ENCODE data around the gene MKS1.

MKS1 gene

GRCh38 chr17:58244963-58245362 is 25.9 kb upstream of the MKS1 start:
- DNase-seq (ENCODE audit: low spot score) = no peak

DNA sequence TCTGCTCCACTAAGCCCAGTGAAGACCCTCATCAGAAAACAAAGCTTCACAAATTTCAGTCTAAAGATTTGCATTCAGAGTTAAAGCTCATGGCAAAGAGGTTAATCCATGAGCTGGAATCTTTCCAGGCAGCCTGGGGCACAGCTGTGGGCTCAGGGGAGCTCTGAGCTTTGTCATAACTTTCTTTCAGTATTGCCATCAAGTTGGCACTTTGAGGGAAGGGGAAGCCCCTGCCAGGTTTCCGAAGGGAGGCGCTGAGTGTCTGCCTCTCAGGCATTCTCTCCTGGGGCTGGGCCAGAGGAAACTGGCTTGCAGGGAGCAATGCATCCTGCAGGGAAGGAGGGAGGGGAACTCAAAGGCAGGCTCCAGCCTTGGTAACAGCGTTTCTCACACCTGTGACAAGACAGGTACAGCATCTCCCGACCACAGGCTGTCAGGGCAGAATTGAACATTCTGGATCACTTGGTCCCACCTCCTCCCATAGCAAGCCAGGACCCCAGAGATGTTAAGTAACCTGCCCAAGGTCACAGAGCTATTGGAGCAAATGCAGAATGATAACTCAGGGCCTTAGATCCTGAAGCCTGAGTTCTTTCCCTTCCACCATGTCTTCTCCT is 23.2 kb upstream of the MKS1 start:
- DNase-seq (ENCODE audit: low spot score) = peak; percentile 70

DNA sequence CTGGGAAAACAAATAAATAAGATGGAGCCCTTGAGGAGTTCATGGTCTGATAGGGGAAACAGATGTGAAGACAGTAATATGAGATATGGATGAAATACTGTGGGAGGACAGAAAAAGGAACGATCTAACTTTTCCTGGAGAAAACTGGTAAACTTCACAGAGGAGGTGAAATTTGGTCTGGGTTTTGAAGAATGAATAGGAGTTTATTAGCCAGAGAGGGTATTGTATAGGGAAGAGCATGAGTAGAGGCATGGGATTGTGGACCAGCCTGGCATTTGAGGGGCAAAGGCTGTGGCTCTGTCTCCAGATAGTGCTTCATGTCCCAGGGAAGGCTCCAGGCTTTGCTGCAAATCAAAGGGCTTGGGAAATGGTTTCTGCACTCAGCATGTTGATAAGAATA is 20.9 kb upstream of the MKS1 start:
- no peak for DNase-seq (ENCODE audit: low spot score)

- DNase-seq (ENCODE audit: low spot score) = no peak
Measured at GRCh38 chr17:58238147-58238634, 19.1 kb upstream of the MKS1 start, which contains the start of gene LPO. LPO (plus strand) TSS chr17:58238584; CDS start chr17:58242980, 4,396 bp downstream.

DNA sequence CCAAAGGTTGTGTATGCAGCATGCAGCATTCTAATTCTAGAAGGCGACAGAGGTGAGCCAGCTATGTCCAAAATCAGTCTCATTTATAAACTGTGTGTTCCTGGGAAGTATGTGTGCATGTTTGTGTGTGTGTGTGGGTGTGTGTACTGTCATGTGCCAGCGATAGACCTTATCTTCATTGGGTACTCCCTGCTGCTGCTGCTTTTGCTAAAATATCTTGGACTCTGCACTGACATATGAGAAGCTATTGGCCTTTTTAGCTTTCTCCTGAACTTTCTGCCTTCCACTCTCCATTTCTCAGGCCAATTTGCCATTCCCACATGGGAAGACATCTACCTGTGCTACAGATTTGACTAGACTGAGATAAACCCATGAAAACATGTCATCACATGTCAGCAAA is 17.3 kb upstream of the MKS1 start:
- DNase-seq (ENCODE audit: low spot score) = no peak

DNA sequence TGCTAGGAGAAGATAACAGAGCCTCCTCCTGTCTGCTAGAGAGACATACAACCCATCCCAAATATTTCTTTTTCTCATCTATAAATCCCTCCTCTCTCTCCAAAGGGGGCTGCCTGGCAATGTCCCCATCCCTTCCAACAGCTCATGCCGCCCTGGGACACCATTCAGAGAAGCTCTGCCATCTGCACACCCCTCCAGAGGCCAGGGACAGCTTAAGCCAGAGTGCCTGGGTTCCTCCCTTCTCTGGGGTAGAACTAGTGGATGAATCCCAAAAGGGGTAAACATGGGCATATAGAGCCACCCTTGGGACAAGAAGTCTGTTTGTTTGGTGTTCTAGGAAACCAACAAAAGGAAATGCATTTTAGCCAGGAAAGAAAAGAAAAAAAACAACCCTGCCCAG is 16.8 kb upstream of the MKS1 start:
- no peak for DNase-seq (ENCODE audit: low spot score)

- no peak for DNase-seq (ENCODE audit: low spot score)
Measured at GRCh38 chr17:58234512-58234911, 15.5 kb upstream of the MKS1 start.

DNA sequence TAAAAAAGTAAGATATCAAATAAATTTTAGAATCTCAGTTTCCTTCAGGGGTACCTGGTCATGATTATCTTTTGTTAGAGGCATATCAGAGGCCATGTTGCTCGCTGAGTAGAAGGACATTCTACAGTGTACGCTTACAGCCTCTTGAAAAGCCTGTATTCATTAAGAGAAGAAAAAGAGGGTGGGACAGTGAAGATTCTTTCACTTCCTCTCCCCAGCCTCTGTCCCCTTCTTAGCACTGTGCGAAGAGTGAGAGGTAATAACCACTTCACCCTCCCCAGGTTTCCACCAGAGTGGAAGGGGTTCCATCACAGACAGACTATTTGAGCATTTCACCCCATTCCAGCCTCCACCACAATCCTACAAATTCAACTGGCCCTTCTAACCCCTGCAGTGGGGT is 14.5 kb upstream of the MKS1 start:
- DNase-seq (ENCODE audit: low spot score) = no peak

DNA sequence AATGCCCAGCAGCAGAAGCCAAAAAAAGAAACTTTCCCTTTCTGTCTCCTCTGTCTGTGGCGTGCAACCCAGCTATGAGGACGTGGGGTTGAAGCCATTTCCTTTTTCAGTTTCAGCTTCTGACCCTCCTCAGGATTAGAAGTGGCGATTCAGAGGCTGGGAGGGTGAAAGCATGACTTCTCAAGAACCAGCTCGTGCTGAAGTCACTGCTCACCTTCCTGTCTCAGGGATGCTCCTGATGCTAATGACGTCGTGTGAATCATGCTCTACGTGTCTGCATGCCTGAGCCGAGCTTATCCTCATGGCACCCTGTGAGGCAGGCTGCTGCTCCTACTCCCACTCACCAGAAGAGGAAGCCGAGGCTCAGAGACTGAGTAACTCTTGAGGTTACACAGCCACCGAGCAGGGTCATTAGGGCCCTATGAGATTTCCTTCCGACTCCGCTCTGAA is 13.7 kb upstream of the MKS1 start:
- DNase-seq (ENCODE audit: low spot score) = peak; percentile 25

DNA sequence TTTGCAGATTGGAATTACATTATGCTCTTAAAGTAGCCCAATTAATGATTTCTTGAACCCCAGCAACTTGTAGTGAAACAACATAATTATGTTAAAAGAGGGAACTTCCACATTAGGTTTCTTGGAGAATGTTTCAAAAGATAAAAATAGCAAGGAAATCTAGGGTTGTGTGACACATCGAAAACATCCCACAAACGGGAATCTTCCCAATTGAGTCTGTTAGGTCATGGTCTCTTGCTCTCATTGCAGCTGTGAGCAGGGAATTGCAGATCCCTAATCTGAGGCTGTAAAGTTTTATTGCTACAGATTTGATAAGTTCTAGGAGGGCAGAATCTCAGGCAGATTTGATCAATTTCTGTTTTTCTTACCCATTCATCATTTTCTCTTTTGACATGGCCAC is 12.6 kb upstream of the MKS1 start:
- DNase-seq (ENCODE audit: low spot score) = no peak

GRCh38 chr17:58229881-58230280 is 10.8 kb upstream of the MKS1 start:
- DNase-seq (ENCODE audit: low spot score) = no peak

GRCh38 chr17:58229384-58229783 is 10.3 kb upstream of the MKS1 start:
- DNase-seq (ENCODE audit: low spot score) = no peak

- DNase-seq (ENCODE audit: low spot score) = no peak
Measured at GRCh38 chr17:58228679-58229078, 9.6 kb upstream of the MKS1 start.

DNA sequence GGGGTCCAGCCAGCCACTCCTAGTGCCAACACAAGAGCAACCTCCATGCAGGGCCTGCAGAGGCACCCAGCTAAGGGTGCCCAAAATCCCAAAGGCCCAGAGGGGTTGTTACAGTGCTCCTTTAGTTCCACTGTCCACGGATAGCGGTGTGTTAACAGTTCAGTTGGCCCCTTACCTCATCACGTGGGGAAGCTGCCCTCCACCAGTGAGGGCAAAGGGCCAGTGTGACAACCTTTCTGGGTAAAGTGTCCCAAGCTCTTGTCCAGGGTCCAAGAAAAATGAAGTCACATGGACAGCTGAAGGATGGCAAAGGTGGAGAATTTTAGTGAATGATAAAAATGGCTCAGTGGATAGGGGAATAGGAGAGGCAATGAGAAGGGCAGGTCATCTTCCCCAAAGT is 8.7 kb upstream of the MKS1 start:
- DNase-seq (ENCODE audit: low spot score) = no peak

GRCh38 chr17:58224315-58224714 is 5.3 kb upstream of the MKS1 start:
- DNase-seq (ENCODE audit: low spot score) = no peak

GRCh38 chr17:58219789-58220183 is 731 bp upstream of the MKS1 start:
- no peak for DNase-seq (ENCODE audit: low spot score)

DNA sequence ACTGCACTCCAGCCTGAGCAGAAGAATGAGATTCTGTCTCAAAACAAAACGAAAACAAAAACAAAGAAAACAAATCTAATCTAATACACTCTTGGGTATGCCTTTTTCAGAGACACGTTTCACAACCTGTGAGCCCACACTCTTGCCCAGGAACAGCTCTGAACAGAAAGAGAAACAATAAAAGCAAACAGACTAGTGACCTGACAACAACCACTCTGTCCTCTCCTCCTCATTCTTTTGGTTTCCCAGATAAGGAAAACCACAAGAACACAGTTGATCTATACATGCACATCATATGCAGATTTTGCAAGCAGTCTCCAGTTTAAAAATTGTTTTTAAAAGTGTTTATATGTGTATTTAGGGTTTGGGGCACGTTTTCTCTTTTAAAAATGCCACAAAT is 1.3 kb downstream of the MKS1 start:
- no peak for DNase-seq (ENCODE audit: low spot score)

GRCh38 chr17:58215685-58216084 is 3.4 kb downstream of the MKS1 start:
- DNase-seq (ENCODE audit: low spot score) = no peak

DNA sequence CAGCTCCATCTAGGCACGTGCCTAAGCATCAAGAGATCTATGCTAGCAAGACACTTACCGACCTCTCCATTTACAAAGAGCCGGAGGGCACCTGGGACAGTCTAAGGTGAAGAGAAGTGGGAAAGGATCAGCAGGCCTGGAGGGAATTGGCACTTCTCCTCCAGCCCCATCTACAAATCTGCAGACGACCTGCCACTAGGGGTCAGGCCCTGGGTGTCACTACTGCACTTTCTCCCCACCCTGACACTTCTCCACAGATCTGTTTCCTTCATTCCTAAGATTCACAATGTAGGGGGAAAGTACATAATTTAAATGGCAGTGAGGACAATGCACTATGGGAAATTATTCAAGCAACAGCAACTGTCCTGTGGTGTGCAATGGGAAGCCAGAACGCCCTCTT is 8.1 kb downstream of the MKS1 start:
- no peak for DNase-seq (ENCODE audit: low spot score)

GRCh38 chr17:58208344-58208743 is 10.7 kb downstream of the MKS1 start:
- DNase-seq (ENCODE audit: low spot score) = no peak

DNA sequence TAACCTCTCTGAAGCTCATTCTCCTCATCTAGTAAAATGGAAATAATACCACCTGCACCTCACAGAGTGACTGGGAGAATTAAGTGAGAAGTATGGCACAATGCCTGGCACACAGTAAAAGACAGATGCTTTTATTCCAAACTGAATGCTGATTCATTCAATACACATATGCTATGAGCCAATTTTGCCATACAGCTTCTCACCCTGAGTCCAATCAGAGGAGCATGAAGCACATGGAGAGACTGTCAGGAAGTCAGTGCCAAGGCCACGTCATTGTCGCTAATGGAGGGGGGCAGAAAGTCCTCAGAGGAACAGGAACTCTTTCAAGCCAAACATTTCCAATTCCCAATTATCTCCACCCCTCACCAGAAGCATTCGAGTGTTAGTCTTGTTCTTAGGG is 11.6 kb downstream of the MKS1 start:
- no peak for DNase-seq (ENCODE audit: low spot score)

DNA sequence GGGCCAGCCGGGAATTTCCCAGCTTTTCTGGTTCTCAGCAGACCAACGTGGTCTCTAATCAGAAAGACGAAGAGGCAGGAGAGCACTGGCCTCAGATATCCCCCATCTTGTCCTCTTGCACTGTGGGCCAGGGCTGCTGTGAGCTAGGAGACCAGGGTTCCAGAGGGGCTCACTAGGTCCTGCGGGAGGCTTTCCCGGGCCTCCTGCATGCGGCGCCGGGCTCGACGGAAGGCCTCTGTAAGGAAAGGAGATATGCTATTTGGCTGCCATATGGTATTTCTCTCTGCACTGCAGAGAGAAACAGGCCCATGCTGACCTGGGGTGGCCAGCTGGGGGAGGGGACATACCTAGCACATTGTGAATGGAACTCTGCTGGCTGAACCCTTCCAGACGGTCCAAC is 13.1 kb downstream of the MKS1 start:
- no peak for DNase-seq (ENCODE audit: low spot score)

GRCh38 chr17:58204796-58205195 is 14.3 kb downstream of the MKS1 start:
- DNase-seq (ENCODE audit: low spot score) = no peak

DNA sequence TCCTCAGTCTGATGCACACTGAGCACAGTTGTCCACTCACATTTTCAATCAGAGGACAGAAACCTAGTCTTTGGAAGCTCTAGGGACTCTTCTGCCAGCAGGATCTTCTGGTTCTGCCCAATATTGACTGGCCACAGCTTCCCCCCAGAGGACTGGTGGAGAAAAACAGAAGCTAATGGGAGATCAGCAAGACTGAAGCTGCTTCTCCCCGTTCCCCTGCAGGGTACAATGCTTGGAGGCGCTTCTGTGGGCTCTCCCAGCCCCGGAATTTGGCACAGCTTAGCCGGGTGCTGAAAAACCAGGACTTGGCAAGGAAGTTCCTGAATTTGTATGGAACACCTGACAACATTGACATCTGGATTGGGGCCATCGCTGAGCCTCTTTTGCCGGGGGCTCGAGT is 16.2 kb downstream of the MKS1 start:
- DNase-seq (ENCODE audit: low spot score) = no peak
